Nephron (organoid): ENCODE results near the gene ZNF311.

Source experiments
- H3K27ac Mint-ChIP-seq, 3 experiments: 2 replicates each; pipeline ENCODE4 v1.8.0; 2020; ENCODE audit warnings: mixed read lengths in 3 of 3, mild to moderate bottlenecking in 2 of 3, moderate library complexity in 1 of 3
- H3K27me3 Mint-ChIP-seq: 2 replicates; pipeline ENCODE4 v1.8.0; 2021; ENCODE audit warnings: low read depth, mild to moderate bottlenecking, moderate library complexity, mixed read lengths
- H3K36me3 Mint-ChIP-seq: 2 replicates; pipeline ENCODE4 v1.8.0; 2020; ENCODE audit warnings: low read depth, mixed read lengths
- H3K4me1 Mint-ChIP-seq: 2 replicates; pipeline ENCODE4 v1.8.0; 2020; ENCODE audit warnings: mixed read lengths
- H3K4me3 Mint-ChIP-seq, 3 experiments: 2 replicates each; pipeline ENCODE4 v1.8.0; 2020; ENCODE audit warnings: mild to moderate bottlenecking in 3 of 3, mixed read lengths in 3 of 3, moderate library complexity in 2 of 3
- H3K9me3 Mint-ChIP-seq: 2 replicates; pipeline ENCODE4 v1.8.0; 2020; ENCODE audit warnings: mixed read lengths
- TF ChIP-seq, protein P1 (sequence below), 3 experiments: fragments of 200-600 bp; sonication (generic); IDR thresholded peaks; one replicate each; pipeline ENCODE4 v1.5.0; 2021; ENCODE audit warnings: antibody characterized with exemption in 3 of 3; ENCODE audit not compliant: unreplicated experiment in 3 of 3

Gene ZNF311

DNA sequence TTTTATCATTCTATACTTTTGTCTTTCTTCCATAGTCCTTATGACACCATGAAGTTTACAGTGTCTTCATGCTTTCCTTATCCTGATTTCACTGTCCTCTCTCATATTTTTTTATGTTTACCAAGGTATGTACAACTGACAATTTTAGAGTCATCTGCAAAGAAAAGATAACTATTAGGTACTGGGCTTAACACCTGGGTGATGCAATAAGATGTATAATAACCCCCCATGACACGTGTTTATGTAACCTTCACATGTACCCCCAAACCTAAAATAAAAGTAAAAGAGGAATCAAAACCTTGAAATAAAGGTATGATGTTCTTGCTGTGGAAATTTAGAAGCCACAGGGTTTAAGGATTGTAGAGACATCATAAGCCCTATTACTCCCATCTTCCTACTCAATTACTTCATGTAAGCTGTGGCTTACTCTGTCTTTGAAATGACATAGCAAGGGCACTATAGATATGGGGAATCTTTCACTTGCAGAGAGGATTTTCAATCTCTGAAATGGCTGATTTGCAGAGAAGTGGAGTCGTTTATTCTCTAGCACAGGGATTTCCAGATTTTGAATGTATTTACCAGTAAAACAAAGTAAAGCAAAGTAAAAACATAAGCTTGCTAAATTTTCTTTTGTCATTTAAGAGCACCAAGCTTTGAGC is 20.9 kb upstream of the ZNF311 start:
- peaks cover 2% of the 10 kb centered on the region for H3K9me3 Mint-ChIP-seq
- TF ChIP-seq, protein P1, sequence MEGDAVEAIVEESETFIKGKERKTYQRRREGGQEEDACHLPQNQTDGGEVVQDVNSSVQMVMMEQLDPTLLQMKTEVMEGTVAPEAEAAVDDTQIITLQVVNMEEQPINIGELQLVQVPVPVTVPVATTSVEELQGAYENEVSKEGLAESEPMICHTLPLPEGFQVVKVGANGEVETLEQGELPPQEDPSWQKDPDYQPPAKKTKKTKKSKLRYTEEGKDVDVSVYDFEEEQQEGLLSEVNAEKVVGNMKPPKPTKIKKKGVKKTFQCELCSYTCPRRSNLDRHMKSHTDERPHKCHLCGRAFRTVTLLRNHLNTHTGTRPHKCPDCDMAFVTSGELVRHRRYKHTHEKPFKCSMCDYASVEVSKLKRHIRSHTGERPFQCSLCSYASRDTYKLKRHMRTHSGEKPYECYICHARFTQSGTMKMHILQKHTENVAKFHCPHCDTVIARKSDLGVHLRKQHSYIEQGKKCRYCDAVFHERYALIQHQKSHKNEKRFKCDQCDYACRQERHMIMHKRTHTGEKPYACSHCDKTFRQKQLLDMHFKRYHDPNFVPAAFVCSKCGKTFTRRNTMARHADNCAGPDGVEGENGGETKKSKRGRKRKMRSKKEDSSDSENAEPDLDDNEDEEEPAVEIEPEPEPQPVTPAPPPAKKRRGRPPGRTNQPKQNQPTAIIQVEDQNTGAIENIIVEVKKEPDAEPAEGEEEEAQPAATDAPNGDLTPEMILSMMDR (IDR thresholded peaks at IDR 0.05; ENCODE audit: unreplicated experiment in 3 of 3), result no peak
- H3K4me3 Mint-ChIP-seq, result no peak overlapping the region
- peaks cover 29% of the 10 kb centered on the region for H3K27me3 Mint-ChIP-seq
- H3K4me1 Mint-ChIP-seq, result no peaks in the 10 kb centered on the region
- no peaks in the 10 kb centered on the region for H3K36me3 Mint-ChIP-seq
- no peak overlapping the region for H3K27ac Mint-ChIP-seq

DNA sequence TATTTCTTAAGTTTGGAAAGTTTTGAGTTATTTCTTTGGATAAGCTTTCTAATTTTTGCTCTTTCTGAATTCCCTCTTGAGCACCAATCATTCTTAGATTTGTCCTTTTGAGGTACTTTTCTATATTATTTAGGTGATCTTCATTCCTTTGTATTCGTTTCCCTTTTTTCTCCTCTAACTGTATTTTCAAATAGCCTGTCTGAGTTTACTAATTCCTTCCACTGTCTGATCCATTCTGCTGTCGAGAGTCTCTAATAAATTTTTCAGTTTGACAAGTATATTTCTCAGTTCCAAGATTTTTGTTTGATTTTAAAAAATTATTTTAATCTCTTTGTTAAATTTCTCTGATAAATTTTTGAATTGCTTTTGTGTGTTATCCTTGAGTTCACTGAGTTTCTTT is 16.3 kb upstream of the ZNF311 start:
- Mint-ChIP-seq H3K4me1 (no peaks in the 10 kb centered on the region), H3K36me3 (no peaks in the 10 kb centered on the region), H3K4me3 (no peak overlapping the region), H3K9me3 (peaks cover 2% of the 10 kb centered on the region), H3K27me3 (peaks cover 30% of the 10 kb centered on the region), H3K27ac (no peak overlapping the region)
- TF ChIP-seq, protein P1 (IDR thresholded peaks at IDR 0.05; ENCODE audit: unreplicated experiment in 3 of 3), result no peak

DNA sequence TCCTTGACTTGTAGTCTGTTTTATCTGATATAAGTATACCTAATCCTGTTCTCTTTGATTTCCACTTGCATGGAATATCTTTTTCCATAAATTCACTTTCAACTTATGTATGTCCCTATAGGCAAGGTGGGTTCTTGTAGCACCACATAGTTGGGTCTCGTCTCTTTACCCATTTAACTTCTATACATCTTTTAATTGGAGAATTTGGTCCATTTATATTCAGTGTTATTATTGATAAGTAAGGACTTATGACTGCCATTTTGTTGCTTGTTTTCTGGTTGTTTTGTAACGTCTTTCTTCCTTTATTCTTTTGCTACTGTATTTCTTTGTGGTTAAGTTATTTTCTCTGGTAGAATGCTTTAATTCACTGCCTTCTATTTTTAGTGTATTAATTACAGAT is 14.5 kb upstream of the ZNF311 start:
- Mint-ChIP-seq H3K4me3 (no peak overlapping the region), H3K27me3 (peaks cover 21% of the 10 kb centered on the region), H3K36me3 (no peaks in the 10 kb centered on the region), H3K27ac (no peak overlapping the region), H3K9me3 (peaks cover 2% of the 10 kb centered on the region), H3K4me1 (no peaks in the 10 kb centered on the region)
- TF ChIP-seq, protein P1 (IDR thresholded peaks at IDR 0.05; ENCODE audit: unreplicated experiment in 3 of 3), result no peak

DNA sequence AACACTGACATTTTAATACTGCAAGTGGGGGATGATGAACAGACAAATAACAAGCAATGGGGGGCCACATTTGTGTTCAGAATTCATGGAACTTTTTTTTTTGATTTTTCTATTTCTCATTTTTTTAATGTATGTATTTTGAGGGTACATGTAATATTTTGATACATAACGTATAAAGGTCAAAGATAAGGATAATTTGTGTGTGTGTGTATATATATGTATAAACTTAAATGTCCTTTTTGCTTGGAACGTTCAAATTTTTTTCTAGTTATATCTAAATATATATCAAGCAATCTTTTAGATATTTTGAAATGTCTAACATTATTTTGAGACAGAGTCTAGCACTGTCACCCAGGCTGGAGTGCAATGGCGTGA is 12.3 kb upstream of the ZNF311 start:
- peaks cover 14% of the 10 kb centered on the region for H3K27me3 Mint-ChIP-seq
- H3K27ac Mint-ChIP-seq, result peak overlapping the region in 1 of 3 experiments; percentile 81
- no peaks in the 10 kb centered on the region for H3K36me3 Mint-ChIP-seq
- peak overlapping the region; percentile 91 to 93 (median 92) for H3K4me3 Mint-ChIP-seq
- peaks cover 2% of the 10 kb centered on the region for H3K9me3 Mint-ChIP-seq
- H3K4me1 Mint-ChIP-seq, result no peaks in the 10 kb centered on the region
- TF ChIP-seq, protein P1 (IDR thresholded peaks at IDR 0.05; ENCODE audit: unreplicated experiment in 3 of 3), result no peak

DNA sequence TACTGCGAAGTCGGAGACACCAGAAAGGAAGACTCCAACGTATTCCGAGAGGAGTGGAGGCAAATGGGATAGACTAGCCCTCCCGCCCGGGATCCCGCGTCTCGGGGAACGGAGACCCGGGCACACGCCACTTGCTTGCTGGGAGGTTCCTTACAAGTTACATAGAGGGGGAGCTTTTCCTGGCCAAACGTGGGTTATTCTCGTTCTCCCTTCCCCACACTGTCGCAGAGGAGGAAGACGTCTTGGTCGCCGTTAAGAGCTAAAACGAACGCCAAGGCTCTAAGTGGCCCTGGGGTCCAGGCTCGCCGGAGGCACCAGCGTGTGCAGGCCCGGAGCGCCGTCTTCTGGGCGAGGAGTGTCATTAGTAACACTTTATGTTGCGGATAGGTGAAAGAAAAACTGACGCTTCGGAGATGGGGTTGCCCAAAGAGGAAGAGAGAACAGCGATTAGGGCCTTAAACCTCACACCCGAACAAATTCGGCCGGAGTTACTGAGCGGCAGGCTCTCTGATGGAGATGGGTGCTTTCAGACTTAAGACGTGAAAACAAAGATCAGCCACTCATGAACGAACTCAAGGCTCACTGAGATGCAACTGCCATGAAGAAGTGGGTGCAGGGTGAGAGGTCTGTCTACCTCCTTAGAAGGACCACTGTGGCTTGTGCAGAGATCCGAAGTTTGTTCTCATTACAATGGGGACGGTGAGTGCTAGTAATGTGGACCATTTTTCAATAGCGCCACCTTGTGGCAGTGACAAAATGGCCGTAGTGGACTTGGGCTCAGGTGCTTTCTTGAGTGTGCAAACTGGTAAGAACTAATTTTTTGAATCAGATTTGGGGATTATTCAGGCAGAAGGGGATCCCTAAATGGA is 11.7 kb upstream of the ZNF311 start:
- peak overlapping the region; percentile 49 to 81 (median 74) for H3K27ac Mint-ChIP-seq
- peaks cover 2% of the 10 kb centered on the region for H3K9me3 Mint-ChIP-seq
- peak overlapping the region; percentile 91 to 93 (median 92) for H3K4me3 Mint-ChIP-seq
- no peaks in the 10 kb centered on the region for H3K36me3 Mint-ChIP-seq
- peaks cover 8% of the 10 kb centered on the region for H3K27me3 Mint-ChIP-seq
- no peaks in the 10 kb centered on the region for H3K4me1 Mint-ChIP-seq
- TF ChIP-seq, protein P1 (IDR thresholded peaks at IDR 0.05; ENCODE audit: unreplicated experiment in 3 of 3), result peak; percentile 78 to 83 (median 82)
